SK-N-SH treated with all-trans-retinoic acid at 6 μM for 48 hours (cell line): Measurements from ENCODE around the gene AMFR.

ENCODE experiments used
- ATAC-seq: fragments of 200-7000 bp; cut with Tn5 transposase; 3 replicates; pipeline ENCODE4 v1.9.1; 2020; ENCODE audit warnings: mild to moderate bottlenecking, moderate library complexity
- ARNTL ChIP-seq: fragments of 450-650 bp; formaldehyde crosslinking; IDR thresholded peaks from 2 replicates; pipeline ENCODE4 v1.5.0; 2020; ENCODE audit warnings: low read depth, mild to moderate bottlenecking, moderate library complexity, borderline replicate concordance
- BACH2 ChIP-seq: fragments of 250-450 bp; sonication (Bioruptor Pico); IDR thresholded peaks from 2 replicates; pipeline ENCODE4 v1.9.0; 2021; ENCODE audit warnings: mild to moderate bottlenecking, borderline replicate concordance
- CREB5 ChIP-seq: fragments of 250-450 bp; sonication (Bioruptor Pico); IDR thresholded peaks from 2 replicates; pipeline ENCODE4 v1.5.1; 2020; ENCODE audit warnings: low read depth, mild to moderate bottlenecking, moderate library complexity
- CSDC2 ChIP-seq: fragments of 250-450 bp; sonication (Bioruptor Pico); IDR thresholded peaks from 2 replicates; pipeline ENCODE4 v1.5.0; 2020; ENCODE audit warnings: mild to moderate bottlenecking, moderate library complexity
- ESRRG ChIP-seq: fragments of 250-450 bp; sonication (Bioruptor Pico); IDR thresholded peaks from 2 replicates; pipeline ENCODE4 v1.6.1; 2021; ENCODE audit warnings: mild to moderate bottlenecking
- GLIS3 ChIP-seq: fragments of 250-450 bp; sonication (Bioruptor Pico); IDR thresholded peaks from 2 replicates; pipeline ENCODE4 v1.5.0; 2020; ENCODE audit warnings: mild to moderate bottlenecking, moderate library complexity
- ISL1 ChIP-seq: fragments of 250-450 bp; sonication (Bioruptor Pico); IDR thresholded peaks from 2 replicates; pipeline ENCODE4 v2.1.2; 2022; ENCODE audit warnings: mild to moderate bottlenecking, moderate library complexity
- OSR1 ChIP-seq: fragments of 250-450 bp; sonication (Bioruptor Pico); IDR thresholded peaks from 2 replicates; pipeline ENCODE4 v1.8.0; 2022; ENCODE audit warnings: moderate library complexity, mild to moderate bottlenecking, inconsistent platforms
- PPARA ChIP-seq: fragments of 250-450 bp; sonication (Bioruptor Pico); IDR thresholded peaks from 2 replicates; pipeline ENCODE4 v1.5.0; 2020; ENCODE audit warnings: mild to moderate bottlenecking, borderline replicate concordance
- RARB ChIP-seq: fragments of 250-450 bp; sonication (Bioruptor Pico); IDR thresholded peaks from 2 replicates; pipeline ENCODE4 v1.8.0; 2021; ENCODE audit warnings: mild to moderate bottlenecking, moderate library complexity
- SNAI2 ChIP-seq: fragments of 250-450 bp; sonication (Bioruptor Pico); IDR thresholded peaks from 2 replicates; pipeline ENCODE4 v1.5.0; 2020; ENCODE audit warnings: mild to moderate bottlenecking, moderate library complexity
- TCF4 ChIP-seq: fragments of 250-450 bp; sonication (Bioruptor Pico); IDR thresholded peaks from 2 replicates; pipeline ENCODE4 v1.8.0; 2021; ENCODE audit warnings: mild to moderate bottlenecking, moderate library complexity, borderline replicate concordance
- TOX ChIP-seq: fragments of 250-450 bp; sonication (Bioruptor Pico); IDR thresholded peaks from 2 replicates; pipeline ENCODE4 v1.8.0; 2021; ENCODE audit warnings: mild to moderate bottlenecking, moderate library complexity, borderline replicate concordance
- ZC3H10 ChIP-seq: fragments of 250-450 bp; sonication (Bioruptor Pico); IDR thresholded peaks from 2 replicates; pipeline ENCODE4 v1.5.1; 2021; ENCODE audit warnings: mild to moderate bottlenecking, moderate library complexity
- ZFP3 ChIP-seq: fragments of 250-450 bp; sonication (Bioruptor Pico); IDR thresholded peaks from 2 replicates; pipeline ENCODE4 v1.5.0; 2020; ENCODE audit warnings: mild to moderate bottlenecking, moderate library complexity
- ZFP30 ChIP-seq: fragments of 450-650 bp; formaldehyde crosslinking; IDR thresholded peaks from 2 replicates; pipeline ENCODE4 v1.5.0; 2022; ENCODE audit warnings: mild to moderate bottlenecking, moderate library complexity
- ZNF565 ChIP-seq: fragments of 450-650 bp; formaldehyde crosslinking; conservative IDR thresholded peaks from 2 replicates; pipeline ENCODE4 v1.5.0; 2020; ENCODE audit warnings: low read depth, mild to moderate bottlenecking, moderate library complexity
- ZNF70 ChIP-seq: fragments of 450-650 bp; formaldehyde crosslinking; IDR thresholded peaks from 2 replicates; pipeline ENCODE4 v1.5.0; 2020; ENCODE audit warnings: mild to moderate bottlenecking, moderate library complexity
- ZNF8 ChIP-seq: fragments of 450-650 bp; formaldehyde crosslinking; IDR thresholded peaks from 2 replicates; pipeline ENCODE4 v1.5.0; 2020; ENCODE audit warnings: mild to moderate bottlenecking, moderate library complexity
- TF ChIP-seq, protein P1 (sequence below): fragments of 250-450 bp; sonication (Bioruptor Pico); IDR thresholded peaks from 2 replicates; pipeline ENCODE4 v1.8.0; 2020; ENCODE audit warnings: mild to moderate bottlenecking, moderate library complexity, borderline replicate concordance
- TF ChIP-seq, protein P2 (sequence below): fragments of 250-450 bp; sonication (Bioruptor Pico); IDR thresholded peaks from 2 replicates; pipeline ENCODE4 v1.5.1; 2021; ENCODE audit warnings: mild to moderate bottlenecking, moderate library complexity
- TF ChIP-seq, protein P3 (sequence below): fragments of 250-450 bp; sonication (Bioruptor Pico); IDR thresholded peaks from 2 replicates; pipeline ENCODE4 v1.5.0; 2020; ENCODE audit warnings: mild to moderate bottlenecking, moderate library complexity

The AMFR gene

GRCh38 chr16:56384074-56384721 is 41.1 kb downstream of the AMFR start:
- TF ChIP-seq TCF4 (CRISPR knock-in tag) (no peak), SNAI2 (no peak), GLIS3 (CRISPR knock-in tag) (no peak), ZFP30 (CRISPR knock-in tag) (no peak), TOX (CRISPR knock-in tag) (no peak), OSR1 (CRISPR knock-in tag) (no peak), ZNF8 (CRISPR knock-in tag) (no peak), BACH2 (CRISPR knock-in tag) (no peak), ISL1 (no peak), CSDC2 (CRISPR knock-in tag) (no peak), ZFP3 (CRISPR knock-in tag) (no peak), RARB (CRISPR knock-in tag) (no peak), ARNTL (CRISPR knock-in tag) (no peak), ZNF70 (CRISPR knock-in tag) (no peak), ZC3H10 (CRISPR knock-in tag) (no peak)
- TF ChIP-seq, protein P1, sequence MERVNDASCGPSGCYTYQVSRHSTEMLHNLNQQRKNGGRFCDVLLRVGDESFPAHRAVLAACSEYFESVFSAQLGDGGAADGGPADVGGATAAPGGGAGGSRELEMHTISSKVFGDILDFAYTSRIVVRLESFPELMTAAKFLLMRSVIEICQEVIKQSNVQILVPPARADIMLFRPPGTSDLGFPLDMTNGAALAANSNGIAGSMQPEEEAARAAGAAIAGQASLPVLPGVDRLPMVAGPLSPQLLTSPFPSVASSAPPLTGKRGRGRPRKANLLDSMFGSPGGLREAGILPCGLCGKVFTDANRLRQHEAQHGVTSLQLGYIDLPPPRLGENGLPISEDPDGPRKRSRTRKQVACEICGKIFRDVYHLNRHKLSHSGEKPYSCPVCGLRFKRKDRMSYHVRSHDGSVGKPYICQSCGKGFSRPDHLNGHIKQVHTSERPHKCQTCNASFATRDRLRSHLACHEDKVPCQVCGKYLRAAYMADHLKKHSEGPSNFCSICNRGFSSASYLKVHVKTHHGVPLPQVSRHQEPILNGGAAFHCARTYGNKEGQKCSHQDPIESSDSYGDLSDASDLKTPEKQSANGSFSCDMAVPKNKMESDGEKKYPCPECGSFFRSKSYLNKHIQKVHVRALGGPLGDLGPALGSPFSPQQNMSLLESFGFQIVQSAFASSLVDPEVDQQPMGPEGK (CRISPR knock-in tag) = no peak
- TF ChIP-seq, protein P2, sequence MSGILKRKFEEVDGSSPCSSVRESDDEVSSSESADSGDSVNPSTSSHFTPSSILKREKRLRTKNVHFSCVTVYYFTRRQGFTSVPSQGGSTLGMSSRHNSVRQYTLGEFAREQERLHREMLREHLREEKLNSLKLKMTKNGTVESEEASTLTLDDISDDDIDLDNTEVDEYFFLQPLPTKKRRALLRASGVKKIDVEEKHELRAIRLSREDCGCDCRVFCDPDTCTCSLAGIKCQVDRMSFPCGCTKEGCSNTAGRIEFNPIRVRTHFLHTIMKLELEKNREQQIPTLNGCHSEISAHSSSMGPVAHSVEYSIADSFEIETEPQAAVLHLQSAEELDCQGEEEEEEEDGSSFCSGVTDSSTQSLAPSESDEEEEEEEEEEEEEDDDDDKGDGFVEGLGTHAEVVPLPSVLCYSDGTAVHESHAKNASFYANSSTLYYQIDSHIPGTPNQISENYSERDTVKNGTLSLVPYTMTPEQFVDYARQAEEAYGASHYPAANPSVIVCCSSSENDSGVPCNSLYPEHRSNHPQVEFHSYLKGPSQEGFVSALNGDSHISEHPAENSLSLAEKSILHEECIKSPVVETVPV (CRISPR knock-in tag) = no peak
- ATAC-seq = no peak

DNA sequence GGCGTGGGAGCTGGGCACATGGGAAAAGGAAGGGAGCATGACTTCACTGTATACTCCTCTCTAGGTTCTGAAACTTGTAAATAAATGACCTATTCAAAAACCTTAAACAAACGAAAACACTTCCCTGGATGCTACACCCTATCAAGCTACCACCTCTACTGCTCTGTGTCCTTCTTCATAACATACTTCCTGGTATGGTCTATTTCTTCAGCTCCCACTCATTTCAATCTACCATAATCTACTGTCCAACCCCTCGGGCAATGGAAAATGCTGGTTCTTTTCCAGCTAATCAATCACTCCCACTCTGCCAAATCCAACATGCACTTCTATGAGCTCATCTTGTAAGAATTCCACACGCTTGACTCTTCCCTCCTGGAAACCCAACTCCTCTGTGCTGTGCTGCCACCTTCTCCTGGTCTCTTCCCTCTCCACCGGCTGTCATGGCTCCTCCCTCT is 42.4 kb downstream of the AMFR start:
- ATAC-seq = peak; percentile 33; the same call in 2 of the 3 replicates
- TF ChIP-seq, protein P2 (CRISPR knock-in tag) = no peak
- TF ChIP-seq BACH2 (CRISPR knock-in tag) (no peak), ISL1 (no peak), TCF4 (CRISPR knock-in tag) (no peak), OSR1 (CRISPR knock-in tag) (no peak), ARNTL (CRISPR knock-in tag) (no peak), TOX (CRISPR knock-in tag) (no peak), ESRRG (no peak), ZFP3 (CRISPR knock-in tag) (no peak), ZNF565 (CRISPR knock-in tag) (no peak), CREB5 (CRISPR knock-in tag) (no peak), ZNF8 (CRISPR knock-in tag) (no peak), SNAI2 (no peak), PPARA (CRISPR knock-in tag) (no peak), ZC3H10 (CRISPR knock-in tag) (no peak), GLIS3 (CRISPR knock-in tag) (no peak)
- TF ChIP-seq, protein P3, sequence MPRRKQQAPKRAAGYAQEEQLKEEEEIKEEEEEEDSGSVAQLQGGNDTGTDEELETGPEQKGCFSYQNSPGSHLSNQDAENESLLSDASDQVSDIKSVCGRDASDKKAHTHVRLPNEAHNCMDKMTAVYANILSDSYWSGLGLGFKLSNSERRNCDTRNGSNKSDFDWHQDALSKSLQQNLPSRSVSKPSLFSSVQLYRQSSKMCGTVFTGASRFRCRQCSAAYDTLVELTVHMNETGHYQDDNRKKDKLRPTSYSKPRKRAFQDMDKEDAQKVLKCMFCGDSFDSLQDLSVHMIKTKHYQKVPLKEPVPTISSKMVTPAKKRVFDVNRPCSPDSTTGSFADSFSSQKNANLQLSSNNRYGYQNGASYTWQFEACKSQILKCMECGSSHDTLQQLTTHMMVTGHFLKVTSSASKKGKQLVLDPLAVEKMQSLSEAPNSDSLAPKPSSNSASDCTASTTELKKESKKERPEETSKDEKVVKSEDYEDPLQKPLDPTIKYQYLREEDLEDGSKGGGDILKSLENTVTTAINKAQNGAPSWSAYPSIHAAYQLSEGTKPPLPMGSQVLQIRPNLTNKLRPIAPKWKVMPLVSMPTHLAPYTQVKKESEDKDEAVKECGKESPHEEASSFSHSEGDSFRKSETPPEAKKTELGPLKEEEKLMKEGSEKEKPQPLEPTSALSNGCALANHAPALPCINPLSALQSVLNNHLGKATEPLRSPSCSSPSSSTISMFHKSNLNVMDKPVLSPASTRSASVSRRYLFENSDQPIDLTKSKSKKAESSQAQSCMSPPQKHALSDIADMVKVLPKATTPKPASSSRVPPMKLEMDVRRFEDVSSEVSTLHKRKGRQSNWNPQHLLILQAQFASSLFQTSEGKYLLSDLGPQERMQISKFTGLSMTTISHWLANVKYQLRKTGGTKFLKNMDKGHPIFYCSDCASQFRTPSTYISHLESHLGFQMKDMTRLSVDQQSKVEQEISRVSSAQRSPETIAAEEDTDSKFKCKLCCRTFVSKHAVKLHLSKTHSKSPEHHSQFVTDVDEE (CRISPR knock-in tag) = no peak
- TF ChIP-seq, all 23 proteins: peak for 0
